GM18907 (cell line): ENCODE results near the gene CLASRP.
"Not testable (repeated sequence)": the region's sequence is repeated elsewhere in the genome, so short reads cannot be mapped to it uniquely, and the experiment has no call there.

Experiments
- ATAC-seq: cut with Tn5 transposase; IDR thresholded peaks from one replicate; pipeline ENCODE4 v1.9.1; 2021; ENCODE audit warnings: mild to moderate bottlenecking, moderate library complexity; ENCODE audit not compliant: unreplicated experiment

CLASRP gene

DNA sequence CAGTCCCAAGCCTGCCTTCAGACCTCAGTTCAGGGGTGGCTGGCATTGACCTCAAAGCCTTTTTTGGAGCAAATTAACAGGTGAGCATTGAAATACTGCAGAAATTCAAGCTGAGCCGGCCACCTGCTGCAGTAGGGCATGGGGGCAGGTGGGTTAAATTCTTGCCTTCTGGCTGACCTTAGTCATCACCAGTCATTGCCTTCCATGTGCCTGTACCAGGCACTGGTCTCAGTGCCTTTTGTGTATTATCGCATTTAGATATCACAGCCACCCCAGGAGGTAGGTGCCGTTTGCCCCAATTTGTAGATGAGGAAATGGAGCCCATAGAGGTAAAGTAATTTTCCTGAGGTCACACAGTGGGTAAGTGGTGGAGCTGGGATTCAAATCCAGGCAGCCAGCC is 61.4 kb downstream of the CLASRP start:
- ATAC-seq: no peak

DNA sequence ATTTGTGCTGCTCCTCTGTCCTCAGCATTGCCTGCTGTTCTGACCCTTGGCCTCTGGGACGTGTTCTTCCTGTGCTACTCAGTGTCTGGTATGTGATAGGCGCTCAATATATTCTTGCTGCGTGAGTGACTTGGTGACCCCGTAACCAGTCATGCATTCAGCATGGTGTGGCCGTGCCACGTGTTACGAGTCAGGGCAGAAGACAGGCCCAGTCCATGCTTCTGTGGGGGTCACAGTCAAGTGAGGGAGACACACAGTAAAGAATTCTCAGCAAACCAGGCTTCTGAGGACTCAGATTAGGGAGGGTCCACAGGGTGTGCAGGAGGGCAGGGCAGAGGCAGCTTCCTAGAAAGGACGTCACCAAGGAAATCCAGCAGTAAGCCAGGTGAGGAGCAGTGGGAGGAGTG is 62.0 kb downstream of the CLASRP start:
- no peak for ATAC-seq

DNA sequence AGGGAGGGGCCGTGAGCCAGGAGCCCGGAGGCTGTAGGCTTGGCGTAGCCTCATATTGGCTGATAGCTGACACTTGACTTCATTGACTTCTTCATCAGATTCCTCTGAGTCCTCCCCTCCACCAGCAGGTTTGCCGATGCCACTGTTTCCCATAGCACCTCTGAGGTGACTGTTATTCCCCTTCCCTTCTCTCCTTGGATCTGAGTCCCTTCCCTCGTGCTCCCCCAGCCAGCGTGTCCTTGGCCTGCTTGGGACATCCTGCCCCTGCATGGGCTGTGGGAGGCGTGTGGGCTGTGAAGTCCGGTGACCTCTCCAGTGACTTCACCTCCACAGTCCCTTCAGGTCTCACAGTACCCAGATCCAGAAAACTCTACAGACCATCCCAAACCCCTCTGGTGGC is 63.0 kb downstream of the CLASRP start:
- ATAC-seq: no peak

DNA sequence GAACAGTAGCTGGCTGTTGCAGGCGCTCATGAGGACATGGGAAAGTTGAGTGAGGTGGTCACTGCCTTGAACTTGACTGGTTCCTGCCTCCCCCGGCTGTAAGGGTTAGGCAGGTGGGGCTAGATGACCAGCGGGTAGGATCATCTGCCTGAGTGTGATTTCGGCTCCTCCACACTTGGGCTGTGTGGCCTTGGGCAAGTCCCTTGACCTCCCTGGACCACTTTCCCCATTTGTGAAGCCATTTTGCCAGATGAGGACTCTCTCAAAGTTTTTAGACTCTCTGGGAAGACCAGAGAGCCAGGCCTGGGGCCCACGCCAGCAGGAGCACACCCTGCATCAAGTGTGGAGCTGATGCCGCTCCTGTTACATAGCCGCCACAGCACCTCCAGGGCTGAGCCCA is 63.6 kb downstream of the CLASRP start:
- ATAC-seq: no peak

DNA sequence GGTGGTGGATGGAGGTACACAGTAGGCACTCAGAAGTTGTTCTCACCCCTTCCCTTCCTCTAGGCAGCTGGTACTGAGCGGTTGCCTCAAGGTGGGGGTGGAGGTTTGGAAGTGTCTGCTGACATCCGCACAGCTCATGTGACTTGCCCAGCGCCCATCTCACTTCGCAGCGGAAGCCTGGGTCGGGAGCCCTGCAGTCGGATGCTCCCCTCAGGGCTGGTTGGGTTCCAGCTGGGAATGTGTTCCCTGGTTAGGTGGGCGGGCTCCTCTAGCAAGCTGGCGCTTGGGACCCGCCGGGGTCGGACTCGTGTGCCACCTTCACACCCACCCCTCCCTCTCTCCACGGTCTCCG is 64.3 kb downstream of the CLASRP start:
- ATAC-seq: no peak

DNA sequence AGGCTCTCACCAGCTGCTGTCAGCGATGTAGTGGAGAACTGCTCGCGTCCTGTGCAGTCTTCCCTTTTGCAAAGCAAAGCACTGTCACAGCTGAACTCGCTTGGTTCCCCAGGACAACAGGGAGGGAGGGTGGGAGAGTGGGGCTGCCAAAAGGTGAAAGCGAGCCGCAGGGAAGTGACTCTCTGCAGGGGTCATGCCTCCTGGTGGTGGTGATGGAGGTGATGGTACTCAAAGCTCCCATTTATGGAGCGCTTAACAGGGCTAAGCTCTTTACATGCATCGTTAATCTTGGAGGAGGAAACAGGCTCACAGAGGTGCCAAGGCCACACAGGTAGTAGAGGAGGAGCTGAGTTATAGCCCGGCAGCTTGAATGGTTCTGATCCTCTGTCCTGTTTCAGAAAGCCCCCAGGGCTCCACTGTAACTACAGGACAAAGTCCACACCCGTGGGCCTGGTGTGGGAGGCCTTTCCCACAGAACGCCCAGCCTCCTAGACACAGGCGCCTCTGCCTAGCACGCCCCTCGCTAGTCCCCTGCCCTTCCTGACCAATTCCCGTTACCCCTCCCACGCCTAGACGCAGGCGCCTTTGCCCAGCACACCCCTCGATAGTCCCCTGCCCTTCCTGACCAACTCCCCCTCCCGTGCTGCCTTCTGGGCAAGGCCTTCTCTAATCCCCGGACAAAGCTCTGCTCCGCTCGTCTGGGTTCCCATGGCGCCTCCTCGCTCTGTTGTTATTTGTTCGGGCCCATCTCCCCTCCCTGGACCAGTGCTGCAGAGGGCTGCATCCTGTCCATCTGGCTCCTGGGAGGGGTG is 64.9 kb downstream of the CLASRP start:
- ATAC-seq: no peak

DNA sequence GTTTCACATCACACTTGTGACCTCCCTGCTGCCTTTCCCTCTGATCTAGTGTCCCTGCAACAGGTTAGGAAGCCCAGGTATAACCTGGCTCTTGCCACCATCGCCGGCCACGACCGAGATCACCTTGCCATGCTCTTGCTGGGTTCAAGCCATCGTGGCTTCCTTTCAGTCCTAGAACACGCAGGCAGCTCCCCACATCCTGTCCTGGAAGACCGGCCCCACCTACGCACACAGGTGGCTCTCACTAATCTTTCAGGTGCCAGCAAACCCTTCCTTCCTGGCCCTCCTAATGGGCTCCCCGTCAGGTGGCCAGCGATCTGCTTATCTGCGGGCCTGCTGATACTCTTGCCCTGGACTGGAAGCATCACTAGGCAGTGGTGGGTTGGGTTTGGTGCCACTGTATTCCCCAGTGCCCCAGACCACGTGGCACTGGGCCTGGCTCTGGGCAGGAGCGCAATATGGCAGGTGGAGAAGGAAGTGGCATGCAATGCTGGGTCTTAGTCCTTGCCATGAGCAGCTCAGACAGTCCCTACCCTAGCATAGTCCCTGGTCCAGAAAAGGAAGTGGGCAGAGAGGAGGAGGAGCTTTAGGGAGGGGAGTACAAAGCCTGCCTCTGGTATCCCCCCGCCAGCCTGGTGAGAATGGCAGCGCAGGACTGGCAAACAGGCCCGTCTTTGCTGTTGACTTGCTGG is 66.0 kb downstream of the CLASRP start:
- ATAC-seq: no peak

DNA sequence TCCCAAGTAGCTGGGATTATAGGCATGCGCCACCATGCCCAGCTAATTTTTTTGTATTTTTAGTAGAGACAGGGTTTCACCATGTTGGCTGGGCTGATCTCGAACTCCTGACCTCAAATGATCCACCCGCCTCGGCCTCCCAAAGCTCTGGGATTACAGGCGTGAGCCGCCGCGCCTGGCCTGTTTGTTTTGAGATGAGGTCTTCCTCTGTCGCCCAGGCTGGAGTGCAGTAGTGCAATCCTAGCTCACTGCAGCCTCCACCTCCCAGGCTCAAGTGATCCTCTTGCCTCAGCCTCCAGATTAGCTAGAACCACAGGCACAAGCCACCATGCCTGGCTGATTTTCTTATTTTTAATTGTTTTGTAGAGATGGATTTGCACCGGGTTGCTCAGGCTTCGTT is 67.5 kb downstream of the CLASRP start:
- ATAC-seq: not testable (repeated sequence)

DNA sequence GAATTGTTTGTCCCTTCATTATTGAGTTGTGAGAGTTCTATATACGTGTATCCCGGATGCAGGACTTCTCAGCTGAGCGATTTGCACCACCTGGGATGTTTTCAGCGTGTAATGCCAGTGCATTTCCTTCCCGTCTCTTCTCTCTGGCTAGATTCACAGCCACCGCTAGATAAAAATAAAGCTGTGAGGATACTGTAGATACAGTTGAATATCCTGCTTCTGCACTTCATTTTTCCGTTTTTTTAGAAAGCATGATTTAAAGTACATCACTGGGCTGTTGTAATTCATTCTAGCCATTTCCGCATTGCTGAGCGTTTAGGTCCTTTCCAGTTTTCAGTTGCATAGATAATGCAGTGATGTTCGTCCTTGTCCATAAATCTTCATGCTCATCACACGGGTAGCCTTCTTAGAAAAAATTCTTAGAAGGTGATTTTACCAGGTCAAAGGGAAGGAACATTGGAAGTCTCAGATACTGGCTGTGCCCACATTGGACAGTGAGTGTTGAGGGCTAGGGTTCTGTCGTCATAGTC is 68.8 kb downstream of the CLASRP start:
- no peak for ATAC-seq

DNA sequence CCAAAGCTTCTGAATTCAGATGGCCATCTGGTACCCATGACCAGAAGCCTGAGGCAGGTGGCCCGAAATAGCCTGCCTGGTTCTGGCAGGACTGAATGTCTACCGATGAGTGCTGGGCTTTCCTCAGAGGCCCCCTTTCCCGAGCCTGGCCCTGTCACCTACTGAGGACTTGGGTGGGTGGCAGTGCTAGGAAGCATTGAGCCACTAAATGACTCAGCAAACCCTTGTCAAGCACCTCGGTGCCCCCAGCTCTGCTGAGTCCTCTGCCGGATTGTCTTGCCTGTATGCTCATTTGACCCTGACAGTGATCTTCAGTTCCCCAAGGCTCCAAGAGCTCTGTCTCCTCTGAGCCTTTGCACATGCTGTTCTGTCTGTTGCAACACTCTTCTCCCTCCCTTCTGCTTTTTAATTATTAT is 72.0 kb downstream of the CLASRP start:
- no peak for ATAC-seq

DNA sequence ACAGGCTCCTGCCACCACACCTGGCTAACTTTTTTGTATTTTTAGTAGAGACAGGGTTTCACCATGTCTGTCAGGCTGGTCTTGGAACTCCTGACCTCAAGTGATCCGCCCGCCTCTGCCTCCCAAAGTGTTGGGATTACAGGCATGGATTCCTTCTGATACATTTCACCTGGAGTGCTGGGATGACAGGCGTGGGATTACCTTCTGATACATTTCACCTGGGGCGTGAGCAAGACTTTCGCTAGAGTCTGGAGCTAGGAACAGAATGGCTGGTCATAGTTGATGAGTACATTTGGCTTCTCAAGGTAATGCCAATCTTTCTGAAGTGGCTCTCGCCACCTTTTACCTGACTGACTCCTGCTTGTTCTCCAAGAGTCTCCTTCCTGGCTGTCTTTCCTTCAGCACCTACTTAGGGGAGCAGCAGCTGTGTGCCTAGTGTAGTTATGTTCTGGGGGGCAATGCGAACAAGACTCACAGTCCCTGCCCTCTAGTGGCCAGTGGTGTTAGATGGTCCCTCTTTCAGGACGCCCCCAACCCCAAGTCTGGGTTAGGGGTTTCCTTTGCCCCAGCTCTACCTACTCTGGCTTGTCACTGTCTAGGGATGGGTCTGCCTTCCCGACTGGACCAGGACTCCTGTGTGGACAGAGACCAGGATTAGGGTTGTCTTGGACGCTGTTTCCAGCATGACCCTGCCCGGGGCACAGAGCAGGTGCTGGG is 73.4 kb downstream of the CLASRP start:
- no peak for ATAC-seq

DNA sequence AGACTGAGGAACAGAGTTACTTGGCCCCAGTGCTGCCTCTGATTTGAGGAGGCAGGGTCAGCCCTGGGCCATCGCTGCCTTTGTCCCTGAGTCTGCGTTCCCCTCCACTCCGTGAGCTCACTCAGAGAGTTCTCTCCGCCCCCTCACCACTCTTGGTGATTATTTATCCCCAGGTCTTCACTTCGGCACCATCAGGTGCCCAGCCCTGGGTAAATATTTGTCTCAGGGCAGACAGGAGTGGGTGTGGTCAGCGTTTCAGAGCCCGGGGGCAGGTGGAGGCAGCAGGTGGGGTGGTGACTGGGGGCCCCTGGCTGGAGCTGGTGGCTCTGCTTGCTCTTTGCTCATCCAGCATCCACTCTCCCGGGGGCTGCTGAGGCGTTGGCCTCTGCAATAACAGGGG is 74.8 kb downstream of the CLASRP start:
- no peak for ATAC-seq

DNA sequence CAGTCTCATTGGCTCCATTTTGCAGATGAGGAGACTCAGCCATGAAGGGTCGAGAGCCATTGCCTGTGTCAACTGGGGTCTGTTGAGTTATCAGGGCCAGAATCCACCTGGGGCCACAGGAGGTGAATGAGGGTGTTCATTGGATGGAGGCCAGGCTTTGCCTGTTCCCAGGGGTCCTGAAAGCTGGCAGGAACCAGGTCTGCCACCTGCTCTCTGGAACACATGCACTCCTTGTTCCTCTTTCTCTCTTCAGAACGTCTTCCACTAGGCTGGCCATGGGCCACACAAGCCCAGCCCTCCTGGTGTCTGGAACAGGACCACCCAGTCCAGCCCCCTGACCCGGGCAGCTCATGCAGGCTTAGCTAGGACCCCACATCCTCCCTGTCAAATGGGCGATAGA is 75.3 kb downstream of the CLASRP start:
- ATAC-seq: no peak

DNA sequence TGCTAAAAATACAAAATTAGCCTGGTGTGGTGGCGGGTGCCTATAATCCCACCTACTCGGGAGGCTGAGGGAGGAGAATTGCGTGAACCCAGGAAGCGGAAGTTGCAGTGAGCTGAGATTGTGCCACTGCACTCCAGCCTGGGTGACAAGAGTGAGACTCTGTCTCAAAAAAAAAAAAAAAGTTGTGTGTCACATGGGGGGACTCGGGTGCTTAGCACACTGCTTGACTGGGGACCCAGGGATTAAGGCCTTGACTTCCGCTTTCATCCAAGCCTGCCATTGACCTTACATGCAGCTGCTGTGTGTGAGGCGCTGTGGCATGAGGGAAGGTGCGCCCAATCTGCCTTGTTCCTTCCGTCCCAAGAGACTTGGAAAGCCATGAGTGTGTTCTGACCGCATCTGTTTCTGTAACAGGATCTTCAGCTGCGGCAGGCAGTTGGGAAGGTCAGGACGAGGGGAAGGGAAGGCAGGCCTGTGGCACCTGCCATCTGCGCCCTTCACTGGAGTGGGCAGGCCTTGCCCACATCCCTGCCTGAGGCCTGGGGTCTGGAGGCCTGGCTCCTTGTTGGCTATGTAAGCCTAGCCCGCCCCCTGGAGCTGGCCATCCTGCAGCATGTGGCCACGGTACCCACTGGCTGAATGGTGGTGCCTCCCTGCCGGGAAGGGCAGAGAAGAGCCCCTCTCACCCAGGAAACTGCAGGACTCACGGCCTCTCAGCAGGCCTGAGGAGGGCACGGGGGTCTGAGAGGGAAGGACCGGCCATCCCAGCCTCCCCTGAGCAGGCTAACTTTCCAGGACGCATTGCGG is 77.2 kb downstream of the CLASRP start:
- ATAC-seq: no peak

DNA sequence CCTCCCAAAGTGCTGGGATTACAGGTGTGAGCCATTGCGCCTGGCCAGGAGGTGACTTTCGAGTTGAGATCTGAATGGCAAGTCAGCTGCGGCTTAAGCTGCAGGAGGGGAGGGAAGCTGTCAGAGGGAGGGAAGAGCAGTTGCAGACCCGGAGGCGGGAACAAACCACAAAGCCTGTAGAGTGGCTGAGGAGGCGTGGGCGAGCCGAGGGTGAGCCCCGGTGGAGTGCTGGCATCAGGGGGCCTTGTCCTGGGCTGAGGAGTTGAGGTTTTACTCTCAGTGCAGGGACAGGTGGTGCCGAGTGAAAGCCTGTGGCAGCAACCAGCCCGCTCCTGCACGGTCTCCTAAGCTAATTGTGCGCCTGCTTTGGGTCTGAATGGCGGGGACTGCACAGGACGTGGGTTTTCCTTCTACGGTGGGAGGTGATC is 78.3 kb downstream of the CLASRP start:
- no peak for ATAC-seq

DNA sequence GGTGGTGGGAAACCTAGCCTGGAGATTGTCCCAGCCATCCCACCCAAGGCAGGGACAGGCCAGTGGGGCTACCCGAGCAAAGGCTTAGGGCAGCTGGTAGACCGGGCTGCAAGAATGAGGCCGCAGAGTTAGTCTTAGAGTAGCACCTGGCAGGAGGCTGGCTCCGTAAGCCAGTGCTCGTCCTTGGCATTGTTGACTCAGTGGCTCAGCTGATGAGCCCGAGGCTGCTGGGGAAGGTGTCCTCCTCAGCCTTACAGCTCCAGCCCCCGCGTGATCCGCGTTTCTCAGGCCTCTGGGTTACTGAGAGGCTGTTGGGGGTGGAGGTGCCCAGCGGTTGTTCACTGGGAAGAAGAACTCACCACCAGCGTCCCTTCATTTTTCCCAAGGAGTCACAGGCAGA is 78.8 kb downstream of the CLASRP start:
- no peak for ATAC-seq

DNA sequence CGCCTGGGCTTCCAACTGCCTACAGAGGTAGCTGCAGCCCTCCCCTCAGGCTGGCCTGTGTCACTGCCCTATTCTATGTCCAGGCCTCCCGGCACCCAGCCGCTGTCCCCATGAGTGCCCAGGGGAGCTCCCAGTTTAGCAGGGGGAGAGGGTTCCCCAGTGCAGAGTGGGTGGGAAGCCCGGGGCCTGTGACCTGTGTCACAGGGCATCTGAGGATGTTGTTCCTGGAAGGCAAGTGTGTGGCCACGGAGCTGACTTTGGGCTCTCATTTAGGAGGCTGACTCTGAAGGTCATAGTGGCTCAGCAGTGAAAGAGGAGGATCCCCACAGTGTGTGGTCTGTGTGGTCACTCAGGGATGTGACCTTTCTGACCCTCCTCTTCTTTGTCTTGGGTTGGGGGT is 79.3 kb downstream of the CLASRP start:
- ATAC-seq: no peak

DNA sequence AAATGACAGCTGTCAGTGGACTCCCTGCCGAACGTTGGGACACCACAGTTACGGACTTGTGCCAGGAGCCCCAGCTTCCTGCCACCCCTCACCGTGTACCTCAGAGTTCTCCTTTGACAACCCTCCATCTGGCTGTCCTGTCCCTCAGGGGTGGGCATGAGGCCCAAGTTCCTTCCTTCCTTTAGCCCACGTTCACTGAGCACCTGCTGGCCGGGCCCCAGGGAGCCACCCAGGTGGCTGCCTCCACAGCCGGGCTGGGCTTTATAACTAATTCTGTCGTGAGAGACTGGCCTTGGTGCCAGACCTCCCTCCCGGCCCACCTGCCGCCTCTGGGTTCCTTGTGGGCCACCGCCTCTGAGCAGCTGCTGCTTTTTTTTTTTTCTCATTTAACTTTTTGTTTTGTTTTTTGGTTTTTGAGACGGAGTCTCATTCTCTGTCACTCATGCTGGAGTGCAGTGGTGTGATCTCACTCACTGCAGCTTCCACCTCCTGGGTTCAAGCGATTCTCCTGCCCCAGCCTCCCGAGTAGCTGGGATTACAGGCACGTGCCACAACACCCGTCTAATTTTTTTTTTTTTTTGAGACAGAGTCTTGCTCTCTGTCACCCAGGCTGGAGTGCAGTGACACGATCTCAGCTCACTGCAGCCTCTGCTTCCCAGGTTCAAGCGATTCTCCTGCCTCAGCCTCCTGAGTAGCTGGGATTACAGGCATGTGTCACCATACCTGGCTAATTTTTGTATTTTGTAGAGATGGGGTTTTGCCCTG is 79.9 kb downstream of the CLASRP start:
- ATAC-seq: peak; percentile 42

DNA sequence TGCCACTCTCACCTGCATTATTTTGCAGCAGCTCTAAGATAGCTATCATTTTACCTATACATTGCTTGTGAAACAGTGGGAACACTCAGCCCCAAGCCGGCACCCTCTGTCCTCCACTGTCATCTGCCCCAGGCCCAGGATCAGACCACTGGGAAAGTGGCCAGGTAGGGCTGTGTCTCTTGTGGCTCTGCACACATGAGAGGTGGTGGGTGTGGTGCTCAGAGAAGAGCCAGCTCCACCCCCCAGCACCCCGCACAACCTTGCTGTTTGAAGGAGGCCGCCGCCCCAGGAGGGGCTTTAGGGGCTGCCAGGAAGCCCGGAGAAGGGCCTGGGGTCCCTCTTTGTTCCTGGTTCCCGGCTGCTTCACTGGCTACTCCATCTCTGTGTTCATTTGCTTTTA is 80.7 kb downstream of the CLASRP start:
- ATAC-seq: no peak
